Naive thymus-derived CD4-positive, alpha-beta T cell (primary cell): ENCODE measurements around the gene FAM236D. TPM values are rescaled to one million over a fixed set of nuclear protein-coding genes. Genes with fewer than 3 reads are reported as not detected.
"Not testable (repeated sequence)": the region's sequence is repeated elsewhere in the genome, so short reads cannot be mapped to it uniquely, and the experiment has no call there.

Source experiments
- ATAC-seq: fragments of 150-1000 bp; cut with Tn5 transposase; 2 replicates; pipeline ENCODE4 v1.10.0; 2021; ENCODE audit warnings: mild to moderate bottlenecking, moderate library complexity
- CTCF ChIA-PET: fragments of 350-600 bp; sonication (Branson Sonifier 250); formaldehyde crosslinking; loops from one replicate; lab custom pipeline; 2021; ENCODE audit warnings: antibody characterized with exemption; lab: Charles Lee
- POLR2A ChIA-PET: fragments of 350-600 bp; sonication (Branson Sonifier 250); formaldehyde crosslinking; loops from one replicate; lab custom pipeline; 2021; ENCODE audit warnings: antibody characterized with exemption, inconsistent platforms; lab: Charles Lee
- DNase-seq, 9 donors: peaks; one replicate each; pipeline versions ENCODE4 v3.0.0 to v3.0.0-alpha.2; 2020 to 2022; ENCODE audit warnings: mixed read lengths in 1 of 9
- H3K27ac ChIP-seq: one replicate; pipeline ENCODE4 v1.7.0; 2013; ENCODE audit warnings: mild to moderate bottlenecking, low read depth, low read length, moderate library complexity
- H3K27me3 ChIP-seq, 2 donors: one replicate each; pipeline ENCODE4 v1.7.0; 2013; ENCODE audit warnings: low read length in 2 of 2, mild to moderate bottlenecking in 2 of 2, moderate library complexity in 2 of 2; ENCODE audit not compliant: control insufficient read depth in 2 of 2, insufficient read depth in 2 of 2
- H3K36me3 ChIP-seq, 3 experiments: 1 replicate in 2 of 3; 2 replicates in 1 of 3; pipeline ENCODE4 v1.7.0; 2013; ENCODE audit warnings: low read length in 3 of 3, mild to moderate bottlenecking in 3 of 3, moderate library complexity in 1 of 3; ENCODE audit not compliant: insufficient read depth in 3 of 3, control insufficient read depth in 2 of 3
- H3K4me1 ChIP-seq, 2 donors: one replicate each; pipeline ENCODE4 v1.7.0; 2013; ENCODE audit warnings: low read length in 2 of 2, mild to moderate bottlenecking in 2 of 2, moderate library complexity in 1 of 2; ENCODE audit not compliant: control insufficient read depth in 2 of 2, insufficient read depth in 2 of 2
- H3K4me3 ChIP-seq: 2 replicates; pipeline ENCODE4 v1.7.0; 2013; ENCODE audit warnings: mild to moderate bottlenecking, low read length
- H3K9me3 ChIP-seq, 3 experiments: 1 replicate in 2 of 3; 2 replicates in 1 of 3; pipeline ENCODE4 v1.7.0; 2013; ENCODE audit warnings: low read length in 3 of 3; ENCODE audit not compliant: control insufficient read depth in 2 of 3
- H3K27ac Mint-ChIP-seq, 9 donors: one replicate each; pipeline ENCODE4 v1.8.0; 2020 to 2022; ENCODE audit warnings: mixed read lengths in 9 of 9, mild to moderate bottlenecking in 8 of 9, moderate library complexity in 5 of 9, inconsistent platforms in 2 of 9
- H3K27me3 Mint-ChIP-seq, 5 donors: one replicate each; pipeline ENCODE4 v1.8.0; 2021 to 2022; ENCODE audit warnings: mixed read lengths in 5 of 5, mild to moderate bottlenecking in 1 of 5
- H3K36me3 Mint-ChIP-seq, 5 donors: one replicate each; pipeline ENCODE4 v1.8.0; 2020 to 2022; ENCODE audit warnings: mixed read lengths in 5 of 5, mild to moderate bottlenecking in 3 of 5, inconsistent platforms in 1 of 5
- H3K4me1 Mint-ChIP-seq, 7 donors: one replicate each; pipeline ENCODE4 v1.8.0; 2020 to 2022; ENCODE audit warnings: mixed read lengths in 7 of 7, mild to moderate bottlenecking in 3 of 7, inconsistent platforms in 1 of 7
- H3K4me3 Mint-ChIP-seq, 10 donors: one replicate each; pipeline ENCODE4 v1.8.0; 2020 to 2022; ENCODE audit warnings: mild to moderate bottlenecking in 10 of 10, mixed read lengths in 10 of 10, moderate library complexity in 6 of 10, inconsistent platforms in 2 of 10
- H3K9me3 Mint-ChIP-seq, 11 donors: one replicate each; pipeline ENCODE4 v1.8.0; 2020 to 2022; ENCODE audit warnings: mixed read lengths in 11 of 11, mild to moderate bottlenecking in 4 of 11, inconsistent platforms in 1 of 11, moderate library complexity in 1 of 11
- intact Hi-C, 2 donors: fragments of 100-400 bp; cut with micrococcal nuclease; formaldehyde crosslinking; loops; one replicate each; pipeline ENCODE4 v1.15.1; 2023
- polyA plus RNA-seq, 2 donors: library from polyadenylated mRNA; unstranded; fragments of 300-500 nt; fragmentation: Illumina TruSeq; gene quantifications; one replicate each; pipeline ENCODE4 v1.2.3, GENCODE V29; 2021
- total RNA-seq, 6 experiments: library from RNA in 5 of 6; stranded (reverse) in 5 of 6; gene quantifications; 1 replicate in 5 of 6; 2 replicates in 1 of 6; pipeline ENCODE4 v1.2.3 and lab custom pipeline; 2021 to 2026

Gene FAM236D
- total and polyA plus RNA-seq, 7 experiments from 2014 or later: not detected

- ATAC-seq, H3K4me3 ChIP-seq, H3K9me3 ChIP-seq, H3K36me3 ChIP-seq, H3K4me3 Mint-ChIP-seq, H3K27ac Mint-ChIP-seq, H3K27ac ChIP-seq, H3K9me3 Mint-ChIP-seq, DNase-seq, H3K27me3 Mint-ChIP-seq, H3K27me3 ChIP-seq, H3K4me1 Mint-ChIP-seq, intact Hi-C loops, CTCF ChIA-PET, H3K4me1 ChIP-seq, POLR2A ChIA-PET, H3K36me3 Mint-ChIP-seq: not testable (repeated sequence)
Measured at GRCh38 chrX:72782560-72782959, 25.4 kb downstream of the FAM236D start, which contains the start of gene FAM236B. Gene FAM236B (minus strand): TSS chrX:72782660. CDS start chrX:72782560, 100 bp downstream.

- H3K4me3 Mint-ChIP-seq, H3K27ac ChIP-seq, H3K4me3 ChIP-seq, H3K4me1 ChIP-seq, H3K27me3 Mint-ChIP-seq, H3K36me3 Mint-ChIP-seq, POLR2A ChIA-PET, H3K36me3 ChIP-seq, DNase-seq, H3K4me1 Mint-ChIP-seq, intact Hi-C loops, CTCF ChIA-PET, H3K27me3 ChIP-seq, H3K9me3 Mint-ChIP-seq, H3K27ac Mint-ChIP-seq, H3K9me3 ChIP-seq: not testable (repeated sequence)
- ATAC-seq: peak; percentile 26
Measured at GRCh38 chrX:72778146-72778545, 29.9 kb downstream of the FAM236D start.

GRCh38 chrX:72777467-72777790, 30.6 kb downstream of the FAM236D start:
- H3K9me3 Mint-ChIP-seq, POLR2A ChIA-PET, intact Hi-C loops, H3K36me3 Mint-ChIP-seq, H3K27ac Mint-ChIP-seq, H3K9me3 ChIP-seq, H3K27me3 Mint-ChIP-seq, H3K27ac ChIP-seq, DNase-seq, H3K4me3 ChIP-seq, H3K36me3 ChIP-seq, CTCF ChIA-PET, H3K27me3 ChIP-seq, H3K4me3 Mint-ChIP-seq, H3K4me1 ChIP-seq, H3K4me1 Mint-ChIP-seq: not testable (repeated sequence)
- peak; percentile 79 for ATAC-seq

- H3K4me1 Mint-ChIP-seq, H3K9me3 ChIP-seq, H3K27ac ChIP-seq, DNase-seq, H3K27ac Mint-ChIP-seq, H3K4me3 ChIP-seq, intact Hi-C loops, H3K27me3 Mint-ChIP-seq, CTCF ChIA-PET, H3K27me3 ChIP-seq, H3K36me3 Mint-ChIP-seq, H3K4me1 ChIP-seq, H3K36me3 ChIP-seq, H3K4me3 Mint-ChIP-seq, H3K9me3 Mint-ChIP-seq, POLR2A ChIA-PET: not testable (repeated sequence)
- ATAC-seq: peak; percentile 87
Measured at GRCh38 chrX:72776653-72777466, 31.1 kb downstream of the FAM236D start, which contains the start of gene DMRTC1B. Gene DMRTC1B (plus strand): TSS chrX:72776890. CDS start chrX:72845136, 68,246 bp downstream.

- DNase-seq, H3K27ac Mint-ChIP-seq, H3K27me3 Mint-ChIP-seq, H3K9me3 Mint-ChIP-seq, H3K27me3 ChIP-seq, H3K4me1 ChIP-seq, CTCF ChIA-PET, POLR2A ChIA-PET, H3K4me3 Mint-ChIP-seq, H3K27ac ChIP-seq, H3K9me3 ChIP-seq, H3K4me1 Mint-ChIP-seq, H3K36me3 Mint-ChIP-seq, intact Hi-C loops, H3K36me3 ChIP-seq, ATAC-seq, H3K4me3 ChIP-seq: not testable (repeated sequence)
Measured at GRCh38 chrX:72760454-72760853, 47.6 kb downstream of the FAM236D start.

Other genes with a start within 250 kb of the FAM236D start
- gene HDAC8, start 235.4 kb downstream of the FAM236D start, total RNA-seq: 10 to 100 TPM; 13.1 to 30.6 (median 19.7) TPM
- gene HDAC8, start 235.4 kb downstream of the FAM236D start, polyA plus RNA-seq: 10 to 100 TPM; 11.9 to 14.8 TPM
- 1 to 10 TPM in 1 of 5 experiments, under 1 TPM in 4; 0.19 to 1.9 (median 0.41) TPM for gene PHKA1, start 93.9 kb downstream of the FAM236D start, total RNA-seq
- not detected for gene PHKA1, start 93.9 kb downstream of the FAM236D start, polyA plus RNA-seq
- gene DMRTC1B, start 31.3 kb downstream of the FAM236D start, total RNA-seq: 1 to 10 TPM in 4 of 5 experiments, not detected in 1; 1.6 to 2.7 (median 2.2) TPM
- gene DMRTC1B, start 31.3 kb downstream of the FAM236D start, polyA plus RNA-seq: 1 to 10 TPM; 2.7 to 3.1 TPM
- gene FAM236B, start 25.6 kb downstream of the FAM236D start, total RNA-seq: not detected
- not detected for gene FAM236B, start 25.6 kb downstream of the FAM236D start, polyA plus RNA-seq
- not detected for gene FAM236C, start 104.4 kb upstream of the FAM236D start, total RNA-seq
- not detected for gene FAM236C, start 104.4 kb upstream of the FAM236D start, polyA plus RNA-seq
- gene FAM236A, start 130.0 kb upstream of the FAM236D start, total RNA-seq: not detected
- gene FAM236A, start 130.0 kb upstream of the FAM236D start, polyA plus RNA-seq: not detected
- gene DMRTC1, start 135.6 kb upstream of the FAM236D start, total RNA-seq: 1 to 10 TPM in 1 of 5 experiments, under 1 TPM in 2, not detected in 2; 0.27 to 1.4 (median 0.96) TPM
- gene DMRTC1, start 135.6 kb upstream of the FAM236D start, polyA plus RNA-seq: under 1 TPM in 1 of 2 donors, not detected in 1; 0.21 TPM
- not detected for gene PABPC1L2B, start 194.7 kb upstream of the FAM236D start, total RNA-seq
- gene PABPC1L2B, start 194.7 kb upstream of the FAM236D start, polyA plus RNA-seq: not detected